LHCN-M2 (cell line): ENCODE data around the gene MYCBPAP. TPM values are rescaled to one million over a fixed set of nuclear protein-coding genes. Genes with fewer than 3 reads are reported as not detected.

Experiments
- DNase-seq: peaks from one replicate; pipeline ENCODE4 v3.0.0-alpha.2; 2012; ENCODE audit warnings: low read depth
- total RNA-seq: library from RNA; depleted of rRNA; stranded (reverse); fragments of >200 nt; gene quantifications from 2 replicates; pipeline ENCODE4 v1.2.3, GENCODE V29; 2014

The MYCBPAP gene
- total RNA-seq, 1 experiment from 2014 or later = 0.34 TPM

DNA sequence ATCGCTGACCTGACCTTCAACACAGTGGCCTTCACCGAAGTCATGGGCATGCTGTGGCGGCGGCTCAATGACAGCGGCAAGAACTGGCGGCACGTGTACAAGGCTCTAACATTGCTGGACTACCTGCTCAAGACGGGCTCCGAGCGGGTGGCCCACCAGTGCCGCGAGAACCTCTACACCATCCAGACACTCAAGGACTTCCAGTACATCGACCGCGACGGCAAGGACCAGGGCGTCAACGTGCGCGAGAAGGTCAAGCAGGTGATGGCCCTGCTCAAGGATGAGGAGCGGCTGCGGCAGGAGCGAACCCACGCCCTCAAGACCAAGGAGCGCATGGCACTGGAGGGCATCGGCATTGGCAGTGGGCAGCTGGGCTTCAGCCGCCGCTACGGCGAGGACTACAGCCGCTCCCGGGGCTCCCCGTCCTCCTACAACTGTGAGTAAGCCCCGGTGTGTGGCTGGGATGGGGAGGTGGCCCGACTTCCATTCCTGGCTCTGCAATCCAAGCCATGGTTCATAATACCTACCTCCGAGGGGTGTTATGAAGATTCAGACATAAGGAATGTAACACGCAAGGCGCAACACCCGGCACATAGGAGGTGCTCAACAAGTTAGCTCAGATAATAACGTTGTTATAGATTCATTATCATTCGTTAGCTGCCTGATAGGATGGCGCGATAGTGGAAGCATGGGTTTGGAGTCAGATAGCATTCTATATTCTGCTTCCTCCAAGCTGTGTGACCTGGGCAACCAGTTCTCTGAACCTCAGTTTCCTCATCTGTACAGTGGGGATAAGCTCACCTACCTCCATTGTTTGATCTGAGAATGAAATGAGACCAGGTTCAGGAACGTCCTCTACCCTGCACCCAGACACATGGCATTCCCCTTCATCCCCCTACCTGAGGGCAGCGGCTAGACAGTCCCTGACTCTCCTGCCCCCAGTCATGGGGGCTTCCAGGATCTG, 28.7 kb downstream of the MYCBPAP start:
- DNase-seq = no peak

DNA sequence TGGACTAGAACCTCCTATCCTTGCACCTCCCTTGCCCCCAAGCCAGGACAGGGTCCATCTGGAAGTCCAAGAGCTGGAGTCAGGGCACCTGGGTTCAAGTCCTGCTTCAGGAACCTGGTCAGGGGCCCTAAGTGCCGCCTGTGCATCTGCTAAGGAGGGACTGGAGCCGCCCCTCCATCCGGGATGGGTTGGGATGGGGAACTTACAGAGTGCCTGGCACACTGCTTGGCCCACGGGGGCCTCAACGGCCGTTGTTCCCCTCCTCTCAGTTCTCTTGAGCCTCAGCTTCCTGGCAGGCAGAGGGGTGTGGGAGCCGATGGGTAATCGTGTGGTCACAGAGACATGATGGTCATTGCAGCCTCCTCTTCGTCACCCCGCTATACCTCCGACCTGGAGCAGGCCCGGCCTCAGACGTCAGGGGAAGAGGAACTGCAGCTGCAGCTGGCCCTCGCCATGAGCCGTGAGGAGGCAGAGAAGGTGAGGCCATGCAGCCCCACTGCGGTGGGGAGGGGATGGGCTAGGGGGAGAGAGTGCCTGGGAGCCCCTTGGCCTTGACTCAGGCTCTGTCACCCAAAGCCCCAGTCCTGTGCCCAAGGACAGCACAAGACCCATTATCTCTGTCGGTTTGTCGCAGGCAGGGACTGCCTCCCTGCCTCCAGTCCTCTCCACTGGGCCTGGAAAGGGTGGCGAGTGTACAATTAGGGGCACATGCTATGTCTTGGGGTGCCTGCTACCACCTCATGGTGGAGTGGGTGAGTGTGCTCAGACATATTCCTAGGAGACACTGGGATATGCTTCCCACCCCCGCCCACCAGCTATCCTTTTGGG, 29.7 kb downstream of the MYCBPAP start:
- no peak for DNase-seq

DNA sequence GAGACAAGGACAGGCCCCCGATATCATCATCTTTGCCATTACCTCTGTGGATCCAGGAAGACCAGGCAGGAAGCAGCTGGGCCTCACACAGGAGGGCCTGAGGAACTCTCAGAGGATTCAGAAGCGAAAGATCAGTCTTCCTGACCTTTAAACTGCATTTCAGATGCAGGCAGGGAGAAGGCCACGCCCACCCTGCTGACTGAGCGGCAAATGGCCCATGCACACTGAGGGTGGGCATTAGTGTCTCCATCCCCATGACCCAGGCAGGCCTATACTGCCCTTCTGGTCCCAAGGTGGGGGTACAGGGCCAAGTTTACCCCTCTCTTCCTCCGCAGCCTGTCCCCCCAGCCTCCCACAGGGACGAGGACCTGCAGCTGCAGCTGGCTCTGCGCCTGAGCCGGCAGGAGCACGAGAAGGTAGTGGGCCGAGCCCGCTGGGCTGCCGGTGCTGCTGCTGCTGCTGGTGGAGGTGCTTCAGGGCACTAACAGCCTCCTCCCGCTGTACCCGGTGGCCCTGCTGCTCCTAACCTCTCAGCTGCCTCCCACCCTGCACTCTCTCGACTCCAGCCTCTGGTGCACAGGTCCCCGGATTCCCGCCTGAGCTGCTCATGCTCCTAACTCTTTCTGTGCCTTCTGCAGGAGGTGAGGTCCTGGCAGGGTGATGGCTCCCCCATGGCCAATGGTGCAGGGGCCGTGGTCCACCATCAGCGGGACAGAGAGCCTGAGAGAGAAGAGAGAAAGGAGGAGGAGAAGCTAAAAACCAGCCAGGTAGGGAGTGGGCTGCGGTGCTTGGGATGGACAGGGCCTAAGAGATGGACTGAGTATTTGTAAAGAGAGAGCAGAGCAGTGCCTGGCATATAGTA, 30.5 kb downstream of the MYCBPAP start:
- no peak for DNase-seq

DNA sequence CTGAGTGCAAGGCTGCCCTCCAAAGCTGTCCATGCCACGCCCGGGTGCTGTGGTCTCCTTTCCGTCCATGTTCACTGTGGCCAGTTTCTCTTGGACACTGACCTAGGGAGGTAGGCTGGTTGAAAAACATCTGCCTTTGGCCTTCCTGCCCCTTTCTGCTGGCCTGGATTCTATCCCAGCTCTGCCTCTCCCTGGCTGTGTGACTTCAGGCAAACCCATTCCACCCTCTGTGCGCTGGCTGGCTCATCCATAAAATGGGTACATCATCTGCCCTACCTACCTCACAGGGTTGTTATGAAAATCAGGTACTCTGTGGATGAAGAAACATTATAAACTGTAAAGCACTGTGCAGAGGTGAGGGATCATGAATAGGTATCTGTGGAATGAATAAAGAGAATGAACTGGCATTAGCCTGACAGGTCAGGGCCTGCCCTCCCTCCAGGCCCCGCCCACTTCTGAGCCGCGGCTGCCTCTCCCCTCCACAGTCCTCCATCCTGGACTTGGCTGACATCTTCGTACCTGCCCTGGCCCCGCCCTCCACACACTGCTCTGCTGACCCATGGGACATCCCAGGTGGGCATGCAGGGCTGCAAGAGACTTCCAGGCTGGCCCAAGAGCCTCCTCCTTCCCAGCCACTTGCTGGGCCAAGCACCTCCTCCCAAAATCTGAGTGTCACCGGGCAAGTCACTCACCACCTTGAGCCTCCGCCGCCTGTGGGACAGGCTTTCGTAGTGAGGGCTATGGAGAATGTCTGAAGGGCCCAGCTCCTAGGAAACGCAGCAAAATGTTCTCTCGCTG, 31.7 kb downstream of the MYCBPAP start:
- no peak for DNase-seq

DNA sequence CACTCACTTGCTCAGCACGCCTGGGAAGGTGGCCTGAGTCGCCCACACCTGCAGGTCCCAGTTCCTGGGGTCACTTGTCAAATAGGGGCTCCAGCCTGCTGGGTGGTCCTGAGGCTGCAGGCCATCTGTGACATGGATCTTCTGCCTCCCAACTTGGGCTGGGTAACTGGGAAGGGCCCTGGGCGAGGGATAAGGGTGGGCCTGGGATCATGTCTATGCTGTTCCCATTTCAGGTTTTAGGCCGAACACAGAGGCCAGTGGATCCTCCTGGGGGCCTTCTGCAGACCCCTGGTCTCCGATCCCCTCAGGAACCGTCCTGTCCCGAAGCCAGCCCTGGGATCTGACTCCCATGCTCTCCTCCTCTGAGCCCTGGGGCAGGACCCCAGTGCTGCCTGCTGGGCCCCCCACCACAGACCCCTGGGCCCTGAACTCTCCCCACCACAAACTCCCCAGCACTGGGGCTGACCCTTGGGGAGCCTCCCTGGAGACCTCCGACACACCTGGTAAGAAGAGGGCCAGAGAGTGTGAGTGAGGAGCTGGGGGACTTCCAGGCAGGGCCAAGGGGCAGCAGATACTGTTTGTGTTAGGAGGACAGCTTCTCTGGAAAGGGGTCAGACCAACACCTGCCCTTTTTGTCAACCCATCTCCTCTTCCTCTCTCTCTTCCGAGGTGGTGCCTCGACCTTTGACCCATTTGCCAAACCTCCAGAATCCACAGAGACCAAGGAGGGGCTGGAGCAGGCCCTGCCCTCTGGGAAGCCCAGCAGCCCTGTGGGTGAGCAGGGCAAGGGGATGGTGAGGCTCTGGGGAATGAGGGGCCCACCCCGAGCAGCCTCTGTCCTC, 32.5 kb downstream of the MYCBPAP start:
- no peak for DNase-seq

DNA sequence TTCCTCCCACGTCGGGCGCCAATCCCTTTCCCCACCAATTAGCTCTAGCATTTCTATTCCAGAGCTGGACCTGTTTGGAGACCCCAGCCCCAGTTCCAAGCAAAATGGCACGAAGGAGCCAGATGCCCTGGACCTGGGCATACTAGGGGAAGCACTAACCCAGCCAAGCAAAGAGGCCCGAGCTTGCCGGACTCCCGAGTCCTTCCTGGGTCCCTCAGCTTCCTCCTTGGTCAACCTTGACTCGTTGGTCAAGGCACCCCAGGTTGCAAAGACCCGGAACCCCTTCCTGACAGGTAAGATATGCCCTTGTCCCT, 33.1 kb downstream of the MYCBPAP start:
- DNase-seq = no peak

DNA sequence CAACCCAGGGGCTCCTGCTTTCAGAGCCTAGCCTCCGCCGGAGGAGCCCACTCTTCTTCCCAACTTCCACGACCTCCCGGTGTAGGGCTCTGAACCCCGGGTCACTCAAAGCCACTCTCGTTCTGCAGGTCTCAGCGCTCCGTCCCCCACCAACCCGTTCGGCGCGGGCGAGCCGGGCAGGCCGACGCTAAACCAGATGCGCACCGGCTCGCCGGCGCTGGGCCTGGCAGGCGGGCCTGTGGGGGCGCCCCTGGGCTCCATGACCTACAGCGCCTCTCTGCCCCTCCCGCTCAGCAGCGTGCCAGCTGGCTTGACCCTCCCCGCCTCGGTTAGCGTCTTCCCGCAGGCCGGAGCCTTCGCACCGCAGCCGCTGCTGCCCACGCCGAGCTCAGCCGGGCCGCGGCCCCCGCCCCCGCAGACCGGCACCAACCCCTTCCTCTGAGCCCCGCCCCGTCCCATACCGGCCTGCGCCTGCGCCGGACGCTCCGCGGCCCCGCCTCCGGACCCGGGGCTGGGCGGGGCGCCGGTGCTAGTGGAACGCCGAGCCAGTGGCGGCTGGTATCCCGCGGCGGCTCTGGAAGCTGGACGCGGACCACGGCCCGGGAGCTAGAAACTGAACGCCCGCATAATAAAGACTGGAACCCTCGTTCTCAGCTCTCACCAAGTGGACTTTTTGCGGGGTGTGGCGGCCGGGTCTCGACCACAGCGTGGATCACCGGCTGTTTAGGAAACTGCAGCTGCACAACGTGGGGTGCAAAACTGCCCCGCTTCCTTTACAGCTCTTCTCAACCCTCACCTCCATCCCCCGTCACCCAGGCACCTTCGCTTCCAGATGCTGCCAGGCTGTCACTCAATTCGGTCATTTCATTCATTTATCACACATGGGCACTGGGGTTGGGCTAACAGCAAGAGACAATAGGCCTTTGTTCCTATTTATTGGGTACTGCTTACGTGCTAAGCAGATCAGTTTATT, 33.8 kb downstream of the MYCBPAP start:
- DNase-seq = peak; percentile 69

DNA sequence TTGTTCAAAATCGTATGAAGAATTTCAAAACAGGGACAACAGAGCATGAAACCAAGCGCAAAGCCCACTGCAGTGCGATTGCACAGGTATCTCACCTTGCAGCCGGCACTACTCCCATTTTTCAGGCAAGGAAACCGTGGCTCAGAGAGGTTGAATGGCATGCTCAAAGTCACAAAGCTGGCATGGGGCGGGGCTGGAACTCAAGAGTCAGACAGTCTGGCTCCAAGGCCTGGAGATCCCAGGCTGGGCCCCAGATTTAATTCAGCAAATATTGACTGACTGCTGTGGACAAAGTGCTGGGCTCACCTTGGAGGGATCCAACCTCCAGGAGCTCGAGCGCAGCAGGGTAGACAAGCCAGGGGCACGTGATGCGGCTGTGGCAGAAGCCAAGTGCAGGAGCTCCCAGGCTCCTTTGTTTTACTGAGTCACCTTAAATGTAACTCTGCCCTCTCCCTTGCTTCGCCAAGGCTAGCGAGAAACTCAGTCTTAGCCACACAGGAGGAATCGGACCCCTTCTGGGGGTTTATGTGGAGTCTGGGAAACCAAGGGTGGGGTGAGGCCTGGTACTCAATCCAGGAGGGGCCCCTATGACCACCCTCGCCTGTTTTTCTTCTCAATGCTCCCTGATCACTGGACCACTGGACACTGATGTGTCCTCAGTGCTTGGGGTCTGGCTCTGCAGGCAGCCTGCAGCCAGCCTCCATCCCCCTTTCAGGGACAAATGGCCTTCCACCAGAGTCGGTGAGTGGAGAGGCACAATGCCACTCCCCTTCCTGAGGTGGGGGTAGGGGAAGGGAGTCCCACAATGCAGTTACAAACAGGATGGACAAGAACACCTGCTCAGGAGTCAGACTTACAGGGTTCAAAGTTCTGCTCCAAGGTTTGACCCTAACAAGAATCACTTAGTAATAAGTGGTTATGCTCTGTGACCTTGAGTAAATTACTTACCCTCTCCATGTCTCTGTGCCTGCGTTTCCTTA, 34.8 kb downstream of the MYCBPAP start:
- no peak for DNase-seq

DNA sequence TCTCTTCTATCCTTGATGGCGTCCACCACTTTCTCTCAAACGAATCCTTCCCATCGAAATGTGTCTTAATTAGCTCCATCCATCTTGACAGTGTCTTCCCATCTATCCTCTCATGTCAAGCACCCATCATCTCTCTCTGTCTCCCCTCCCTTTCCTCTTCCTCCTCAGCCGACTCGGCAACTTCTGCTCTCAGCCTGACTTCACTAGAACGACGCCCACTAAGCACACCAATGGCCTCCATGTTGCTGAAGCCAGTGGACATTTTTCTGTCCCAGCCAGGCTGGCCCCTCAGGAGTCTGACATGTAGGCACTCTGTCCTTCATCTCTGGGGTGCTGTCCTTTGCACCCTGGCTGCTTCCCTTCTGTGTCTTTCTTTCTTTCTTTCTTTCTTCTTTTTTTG, 36.3 kb downstream of the MYCBPAP start:
- DNase-seq = no peak

DNA sequence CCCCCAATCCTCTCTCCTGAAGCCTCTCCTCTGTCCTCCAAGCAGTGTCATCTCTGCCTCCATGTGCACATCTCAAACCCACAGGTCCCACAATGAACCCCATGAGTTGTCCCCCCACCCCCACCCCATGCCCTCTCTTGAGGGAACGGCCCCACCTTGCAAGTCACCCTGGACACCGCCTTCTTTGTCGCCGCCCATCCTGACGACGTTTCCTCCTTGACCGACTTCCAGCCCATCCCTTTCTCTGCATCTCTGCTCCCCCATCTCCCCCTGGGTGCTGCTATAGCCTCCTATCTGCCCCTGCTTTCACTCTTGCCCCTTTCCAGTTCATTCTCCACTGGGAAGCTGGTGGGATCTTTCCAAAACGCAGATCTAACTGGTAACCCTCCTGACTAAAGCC, 37.1 kb downstream of the MYCBPAP start:
- DNase-seq = no peak

DNA sequence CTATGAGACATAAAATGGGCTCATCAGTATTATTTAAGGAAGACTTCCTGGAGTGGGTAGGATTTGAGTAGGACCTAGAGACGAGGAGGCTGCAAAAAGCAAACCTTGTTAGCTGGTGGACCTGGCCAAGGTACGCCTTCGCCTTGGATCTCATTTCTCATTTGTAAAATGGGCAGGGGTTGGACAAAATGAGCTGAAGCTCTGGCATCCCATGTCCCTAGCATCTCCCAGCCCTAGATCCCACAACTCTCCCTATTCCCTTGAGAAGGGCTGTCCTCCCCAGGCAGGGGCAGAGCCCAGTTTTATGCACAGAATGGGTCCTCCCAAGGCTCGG, 38.4 kb downstream of the MYCBPAP start:
- DNase-seq = no peak

DNA sequence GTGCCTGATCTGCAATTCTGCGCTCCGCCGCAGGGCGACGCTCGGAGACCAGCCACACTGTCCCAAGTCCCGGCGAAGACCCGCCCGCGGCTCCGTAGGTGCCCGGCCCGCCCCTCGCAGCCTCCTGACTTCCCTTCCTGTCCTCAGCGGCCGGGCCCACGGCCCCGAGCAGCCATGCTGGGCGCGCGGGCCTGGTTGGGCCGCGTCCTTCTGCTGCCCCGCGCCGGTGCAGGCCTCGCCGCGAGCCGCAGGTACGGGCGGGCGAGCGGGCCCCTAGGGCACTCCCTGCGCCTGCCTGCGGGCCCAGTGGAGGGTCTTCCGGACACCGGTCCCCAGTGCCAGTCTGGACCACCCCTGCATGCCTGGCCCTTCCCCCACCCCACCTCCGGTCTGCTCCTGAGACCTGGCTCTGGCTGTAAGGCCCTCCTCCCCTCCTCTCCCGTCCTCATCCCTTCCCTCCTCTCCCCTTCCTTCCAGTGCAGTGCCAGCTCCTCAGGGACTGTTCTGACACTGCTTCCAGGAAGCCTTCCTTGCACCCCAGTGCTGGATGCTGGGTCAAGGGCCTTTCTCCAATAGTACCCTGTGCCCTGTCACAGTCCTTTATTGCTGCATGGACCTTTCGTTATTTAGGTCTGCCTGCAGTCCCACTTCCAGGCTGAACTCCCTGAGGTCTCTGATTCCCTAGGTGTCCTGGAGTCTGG, 38.9 kb downstream of the MYCBPAP start, which contains the start of gene SPATA20:
TSS of gene SPATA20 (plus strand) at position 140 of the 701 bp plus-strand sequence. CDS start at position 175, 35 bp downstream.
- DNase-seq = peak; percentile 79

DNA sequence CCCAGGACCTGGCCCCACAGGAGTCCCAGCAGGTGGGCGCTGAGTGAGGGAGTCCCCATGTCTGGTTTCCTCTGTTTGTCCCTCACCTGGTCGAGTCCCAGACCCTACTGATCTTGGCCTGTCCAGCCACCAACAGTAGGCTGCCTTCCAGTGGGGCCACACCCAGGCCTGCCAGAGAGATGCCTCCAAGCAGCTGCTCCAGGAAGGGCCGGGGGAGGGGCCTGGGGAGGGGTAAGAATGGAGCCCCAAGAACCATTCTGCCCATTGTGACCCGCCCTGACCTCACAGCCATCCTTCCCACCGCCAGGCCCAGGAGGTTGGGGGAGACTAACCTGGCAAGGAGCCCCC, 39.5 kb downstream of the MYCBPAP start:
- peak; percentile 72 for DNase-seq

DNA sequence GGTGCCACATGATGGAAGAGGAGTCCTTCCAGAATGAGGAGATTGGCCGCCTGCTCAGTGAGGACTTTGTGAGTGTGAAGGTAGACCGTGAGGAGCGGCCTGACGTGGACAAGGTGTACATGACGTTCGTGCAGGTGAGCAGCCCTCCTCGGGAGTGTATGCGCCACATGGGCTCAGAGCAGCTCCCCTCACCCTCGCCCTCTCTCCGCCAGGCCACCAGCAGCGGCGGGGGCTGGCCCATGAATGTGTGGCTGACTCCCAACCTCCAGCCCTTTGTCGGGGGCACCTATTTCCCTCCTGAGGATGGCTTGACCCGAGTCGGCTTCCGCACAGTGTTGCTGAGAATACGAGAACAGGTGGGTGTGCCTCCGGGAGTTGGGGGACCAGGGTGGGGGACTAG, 40.6 kb downstream of the MYCBPAP start:
- DNase-seq = no peak

DNA sequence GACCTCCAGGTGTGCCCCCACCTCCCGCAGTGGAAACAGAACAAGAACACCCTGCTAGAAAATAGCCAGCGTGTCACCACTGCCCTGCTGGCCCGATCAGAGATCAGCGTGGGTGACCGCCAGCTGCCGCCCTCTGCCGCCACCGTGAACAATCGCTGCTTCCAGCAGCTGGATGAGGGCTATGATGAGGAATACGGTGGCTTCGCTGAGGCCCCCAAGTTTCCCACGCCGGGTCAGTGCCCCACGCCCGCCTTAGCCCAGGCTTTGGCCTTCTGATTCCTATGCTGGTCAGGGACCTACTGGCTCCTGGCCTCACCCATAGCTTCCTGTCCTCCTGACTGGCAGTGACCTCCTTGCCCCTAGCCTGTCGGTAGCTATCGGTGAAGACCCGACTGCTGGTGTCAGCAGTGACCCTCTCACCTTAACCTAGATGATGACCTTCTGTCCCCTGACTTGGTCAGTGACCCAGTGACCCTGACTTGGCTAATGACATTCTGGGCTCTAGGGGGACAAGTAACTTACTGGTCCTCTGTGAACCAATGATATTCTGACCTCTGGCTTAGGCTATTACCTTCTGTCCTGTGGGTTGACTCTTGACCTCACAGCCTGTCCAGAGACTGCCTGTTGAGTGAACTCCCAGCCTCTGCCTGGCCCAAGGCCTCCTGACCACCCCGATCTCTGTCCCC, 41.2 kb downstream of the MYCBPAP start:
- DNase-seq = no peak

DNA sequence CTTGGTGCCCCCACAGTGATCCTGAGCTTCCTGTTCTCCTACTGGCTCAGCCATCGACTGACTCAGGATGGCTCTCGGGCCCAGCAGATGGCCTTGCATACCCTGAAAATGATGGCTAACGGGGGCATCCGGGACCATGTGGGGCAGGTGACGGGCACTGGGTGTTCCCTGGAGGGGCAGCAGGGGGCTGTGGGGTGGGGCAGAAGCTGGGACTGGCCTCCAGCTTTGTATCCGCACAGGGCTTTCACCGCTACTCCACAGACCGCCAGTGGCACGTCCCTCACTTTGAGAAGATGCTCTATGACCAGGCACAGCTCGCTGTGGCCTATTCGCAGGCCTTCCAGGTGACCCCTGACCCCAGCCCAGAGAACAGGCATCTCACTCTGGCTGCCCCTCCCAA, 41.7 kb downstream of the MYCBPAP start:
- no peak for DNase-seq
